NCI-H1092 (cell line): ENCODE measurements around the gene LRRC32.

Source experiments
- DNase-seq: peaks from one replicate; lab custom pipeline; 2025; lab: John Stamatoyannopoulos, UW

The LRRC32 gene

GRCh38 chr11:76663912-76664440 is 6.6 kb downstream of the LRRC32 start:
- no peak for DNase-seq

- no peak for DNase-seq
Observed at GRCh38 chr11:76663486-76663810, 7.1 kb downstream of the LRRC32 start.

GRCh38 chr11:76662656-76663485 is 7.7 kb downstream of the LRRC32 start:
- no peak for DNase-seq

- DNase-seq = no peak
Observed at GRCh38 chr11:76661834-76662434, 8.6 kb downstream of the LRRC32 start.

- DNase-seq = no peak
Observed at GRCh38 chr11:76661306-76661751, 9.2 kb downstream of the LRRC32 start.

GRCh38 chr11:76660533-76661305 is 9.8 kb downstream of the LRRC32 start:
- no peak for DNase-seq

GRCh38 chr11:76659672-76660532 is 10.6 kb downstream of the LRRC32 start:
- no peak for DNase-seq

GRCh38 chr11:76658651-76659650 is 11.6 kb downstream of the LRRC32 start:
- DNase-seq = no peak

GRCh38 chr11:76658231-76658630 is 12.3 kb downstream of the LRRC32 start:
- no peak for DNase-seq

- no peak for DNase-seq
Observed at GRCh38 chr11:76657187-76658170, 13.1 kb downstream of the LRRC32 start.

- no peak for DNase-seq
Observed at GRCh38 chr11:76656571-76657081, 13.9 kb downstream of the LRRC32 start.

- no peak for DNase-seq
Observed at GRCh38 chr11:76656050-76656531, 14.5 kb downstream of the LRRC32 start.

- DNase-seq = no peak
Observed at GRCh38 chr11:76655501-76656049, 15.0 kb downstream of the LRRC32 start.

- DNase-seq = no peak
Observed at GRCh38 chr11:76654980-76655379, 15.6 kb downstream of the LRRC32 start.

GRCh38 chr11:76654298-76654851 is 16.2 kb downstream of the LRRC32 start:
- no peak for DNase-seq

GRCh38 chr11:76653674-76654284 is 16.8 kb downstream of the LRRC32 start:
- no peak for DNase-seq

- no peak for DNase-seq
Observed at GRCh38 chr11:76653012-76653673, 17.4 kb downstream of the LRRC32 start.
